ENCODE measurements around the gene PMEPA1.

Gene PMEPA1

DNA sequence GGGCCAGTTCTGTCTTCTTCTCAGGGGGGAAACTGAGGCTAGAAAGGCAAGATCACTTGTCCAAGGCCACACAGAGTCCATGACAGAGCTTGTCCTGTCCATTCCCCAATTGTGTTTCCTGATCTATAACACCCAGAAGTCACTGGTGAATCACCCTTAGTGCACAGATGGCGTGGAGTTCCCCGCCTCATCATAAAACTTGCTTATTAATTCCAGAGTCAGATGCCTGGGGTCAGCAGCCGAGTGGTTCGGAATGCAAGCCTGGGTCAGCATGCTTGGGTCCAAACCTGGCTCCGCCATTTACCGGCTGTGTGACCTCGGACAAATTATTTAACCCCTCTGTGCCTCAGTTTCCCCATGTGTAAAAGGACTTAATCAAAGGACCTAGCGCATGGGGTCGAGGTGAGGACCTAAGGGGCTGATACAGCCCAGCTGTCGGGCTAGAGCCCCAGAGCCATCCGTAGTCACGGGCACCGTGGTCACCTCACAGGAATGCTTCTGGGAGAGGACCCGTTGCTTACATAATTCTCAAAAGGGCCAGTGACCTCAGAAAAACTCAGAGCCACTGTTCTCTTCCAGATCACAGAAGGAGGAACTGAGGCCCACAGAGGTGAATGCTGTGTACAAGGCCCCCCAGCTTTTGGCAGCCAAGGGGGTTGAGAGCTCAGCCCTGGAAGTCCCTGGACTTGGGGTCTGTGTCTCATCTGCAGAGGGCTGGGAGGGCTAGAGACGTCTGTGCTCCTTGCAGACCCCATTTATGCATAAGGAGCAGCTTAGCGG lies 88.2 kb downstream of the PMEPA1 start:
- no peak for DNase-seq (ENCODE audit: low spot score)

DNA sequence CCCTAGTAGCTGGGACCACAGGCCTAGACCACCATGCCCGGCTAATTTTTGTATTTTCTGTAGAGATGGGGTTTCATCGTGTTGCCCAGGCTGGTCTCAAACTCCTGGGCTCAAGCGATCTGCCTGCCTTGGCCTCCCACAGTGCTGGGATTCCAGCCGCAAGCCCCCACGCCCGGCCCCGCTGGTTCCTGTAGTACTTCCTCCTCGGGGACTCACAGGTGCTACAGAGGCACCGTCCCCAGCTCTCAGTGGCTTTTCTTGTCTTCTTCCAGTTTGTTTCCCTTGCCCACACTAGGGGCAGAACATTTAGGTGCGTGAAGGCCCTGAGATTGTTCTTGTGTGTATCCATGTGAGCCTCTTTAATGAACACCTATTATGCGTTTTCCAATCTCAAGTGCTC lies 88.8 kb downstream of the PMEPA1 start:
- DNase-seq (ENCODE audit: low spot score) = no peak

- no peak for DNase-seq (ENCODE audit: low spot score)
Observed at GRCh38 chr20:57620274-57620990, 89.4 kb downstream of the PMEPA1 start, which contains the start of gene ZBP1. Gene ZBP1, minus strand, starts transcription at chr20:57620426. Its CDS starts 131 bp downstream, at chr20:57620295.

DNA sequence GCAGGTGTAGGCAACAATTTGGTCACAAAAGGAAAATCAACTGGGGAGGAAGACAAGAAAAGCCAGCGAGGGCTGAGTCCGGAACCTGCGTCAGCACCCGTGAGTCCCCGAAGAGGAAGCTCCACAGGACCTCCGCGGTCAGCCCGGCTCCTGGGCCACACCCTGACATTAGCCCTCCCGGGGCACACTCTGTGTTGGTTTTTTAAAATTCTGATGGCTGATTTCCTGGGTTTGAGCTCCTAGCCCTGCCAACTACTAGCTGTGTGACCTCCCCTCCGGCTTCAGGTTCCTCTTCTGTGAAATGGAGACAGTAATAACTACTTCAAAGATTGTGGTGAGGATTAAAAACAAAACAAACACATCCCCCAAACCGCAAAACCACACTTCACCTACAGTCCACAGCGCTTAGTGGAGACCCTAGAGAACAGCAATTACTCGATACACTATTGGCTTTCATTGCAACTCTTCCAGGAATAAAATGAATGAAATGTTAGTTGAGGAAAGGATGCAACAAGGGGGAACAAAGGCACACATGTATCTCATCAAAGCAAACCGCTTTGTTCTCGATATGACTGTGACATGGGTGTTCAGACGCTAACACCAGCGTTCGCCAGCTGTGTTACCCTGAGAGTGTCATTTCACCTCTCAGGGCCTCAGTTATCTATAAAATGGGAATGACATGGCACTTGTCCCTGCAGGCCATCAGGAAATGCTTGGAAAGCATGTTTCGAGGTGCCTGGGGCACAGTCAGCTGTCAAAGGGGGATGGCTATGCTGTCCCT lies 90.6 kb downstream of the PMEPA1 start:
- no peak for DNase-seq (ENCODE audit: low spot score)

DNA sequence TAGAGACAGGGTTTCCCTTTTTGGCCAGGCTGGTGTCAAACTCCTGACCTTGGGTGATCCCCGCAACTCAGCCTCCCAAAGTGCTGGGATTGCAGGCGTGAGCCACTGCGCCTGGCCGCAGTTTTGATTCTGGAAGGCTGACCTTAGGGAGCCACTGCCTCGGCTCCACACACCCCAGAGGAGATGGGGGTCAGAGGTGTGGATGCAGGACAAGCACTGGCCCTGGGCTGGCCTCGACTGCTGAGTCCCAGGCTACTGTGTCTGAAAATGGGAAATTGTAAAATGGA lies 91.1 kb downstream of the PMEPA1 start:
- DNase-seq (ENCODE audit: low spot score) = no peak

GRCh38 chr20:57618091-57618763 lies 91.6 kb downstream of the PMEPA1 start:
- peak; percentile 28 for DNase-seq (ENCODE audit: low spot score)

- DNase-seq (ENCODE audit: low spot score) = no peak
Observed at GRCh38 chr20:57617079-57617795, 92.6 kb downstream of the PMEPA1 start.

DNA sequence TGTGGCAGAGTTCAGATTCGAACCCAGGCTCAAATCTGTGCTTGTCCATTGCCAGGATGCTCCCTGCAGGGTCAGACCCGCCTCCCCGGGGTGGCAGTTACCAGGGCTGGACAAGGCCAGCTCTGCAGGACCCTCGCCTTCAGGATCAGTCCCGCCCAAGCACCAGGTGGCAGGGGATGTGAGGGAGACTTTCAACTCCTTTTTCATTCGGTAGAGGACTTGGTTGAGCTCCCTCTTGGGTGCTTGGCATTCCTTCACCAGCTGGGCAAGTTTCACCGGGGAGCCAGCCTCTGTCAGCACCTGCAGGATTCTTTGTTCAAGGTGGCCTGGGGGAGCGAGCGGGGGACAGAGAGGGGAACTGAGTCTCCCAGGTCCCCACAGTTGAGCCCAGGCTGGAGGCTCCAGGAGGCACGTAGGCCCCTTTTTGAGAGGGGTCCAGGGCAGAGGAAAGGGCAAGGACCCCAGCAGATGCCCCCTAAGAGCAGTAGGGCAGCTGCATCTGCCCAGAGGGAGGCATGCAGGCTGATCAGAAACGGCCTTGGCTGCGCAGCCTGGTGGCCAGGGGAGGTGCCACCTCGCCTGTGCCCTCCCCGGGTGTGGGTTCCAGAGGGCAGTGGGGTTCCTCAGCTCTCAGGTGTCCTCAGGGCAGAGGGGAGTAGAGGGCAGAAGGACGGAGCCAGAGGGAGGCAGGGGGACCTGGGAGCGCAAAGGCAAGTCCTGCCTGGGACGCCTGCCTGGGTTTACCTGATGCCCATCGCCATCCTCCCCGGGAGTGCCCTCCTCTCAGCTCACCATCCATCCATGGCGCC lies 93.5 kb downstream of the PMEPA1 start:
- no peak for DNase-seq (ENCODE audit: low spot score)

- DNase-seq (ENCODE audit: low spot score) = no peak
Observed at GRCh38 chr20:57615445-57615811, 94.4 kb downstream of the PMEPA1 start.

GRCh38 chr20:57614490-57615444 lies 95.0 kb downstream of the PMEPA1 start:
- DNase-seq (ENCODE audit: low spot score) = no peak

- no peak for DNase-seq (ENCODE audit: low spot score)
Observed at GRCh38 chr20:57613481-57613921, 96.3 kb downstream of the PMEPA1 start.

DNA sequence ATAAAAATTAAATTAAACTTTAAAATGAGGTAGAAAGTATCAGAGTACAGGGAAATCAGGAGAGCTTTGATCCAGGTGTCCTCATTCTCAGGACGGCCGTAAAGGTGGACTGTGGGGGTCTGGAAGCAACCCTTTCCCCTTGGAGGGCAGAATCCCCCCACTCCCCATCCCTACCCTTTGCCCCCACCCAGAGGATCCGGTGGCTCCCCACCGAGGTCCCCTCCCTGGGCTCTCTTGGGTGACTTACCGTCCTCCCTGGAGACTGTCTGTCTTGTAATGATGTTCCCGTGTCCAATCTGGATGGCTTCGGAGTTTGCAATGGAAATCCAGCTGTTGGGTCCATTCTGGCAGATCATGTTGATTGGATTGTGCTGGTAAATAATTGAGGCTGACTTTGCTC lies 96.9 kb downstream of the PMEPA1 start:
- no peak for DNase-seq (ENCODE audit: low spot score)

DNA sequence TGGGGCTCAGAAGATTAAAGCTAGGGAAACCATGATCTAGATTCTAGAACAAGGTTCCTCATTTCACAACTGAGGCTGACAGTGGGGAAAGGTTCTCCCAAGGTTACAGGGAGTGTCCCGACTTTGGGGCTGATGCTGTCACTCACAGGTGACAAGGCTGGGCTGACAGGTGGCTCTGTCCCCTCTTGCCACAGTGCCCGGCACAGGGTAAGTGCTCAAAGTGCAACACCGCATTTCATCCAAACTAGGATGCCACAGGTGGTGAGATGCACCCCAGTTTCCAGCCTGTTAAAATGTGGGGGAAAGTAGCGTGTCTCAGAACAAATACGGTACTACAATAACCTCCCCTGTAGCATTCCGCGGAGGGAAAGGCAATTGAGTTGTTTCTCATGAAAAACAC lies 97.4 kb downstream of the PMEPA1 start:
- no peak for DNase-seq (ENCODE audit: low spot score)

DNA sequence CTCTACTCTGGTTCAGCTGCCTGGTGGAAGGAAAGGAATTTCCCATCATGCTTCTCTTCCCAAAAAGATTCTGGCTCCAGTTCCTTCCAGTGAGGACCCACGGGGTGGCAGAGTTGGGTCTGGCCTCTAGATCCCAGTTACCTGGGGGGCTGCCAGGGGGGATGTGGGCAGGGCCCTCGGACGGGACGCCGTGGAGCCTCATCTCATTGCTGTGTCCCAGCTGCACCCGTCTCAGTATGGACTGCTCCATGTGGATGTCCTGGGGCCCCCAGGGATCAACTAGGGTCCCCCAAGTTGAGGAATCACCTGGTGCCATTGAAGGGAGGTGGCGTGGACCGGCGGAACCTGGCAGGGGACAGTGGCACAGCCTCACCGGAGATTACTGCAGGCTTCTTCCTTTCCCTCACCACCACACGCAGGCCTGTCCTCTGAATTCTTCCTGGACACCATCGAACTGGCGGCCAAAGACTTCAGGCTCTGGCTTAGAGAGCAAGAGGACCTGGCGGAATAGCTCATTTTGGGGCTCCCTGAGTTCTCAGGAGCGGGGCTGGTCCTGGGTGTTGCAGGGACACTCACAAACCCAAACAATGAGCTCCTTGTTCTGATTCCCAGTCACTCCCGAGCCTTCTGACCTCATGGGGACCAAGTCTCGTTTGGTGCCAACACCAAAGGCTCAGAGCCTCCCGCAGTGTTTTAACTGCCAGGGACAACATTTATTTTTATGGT lies 98.1 kb downstream of the PMEPA1 start:
- no peak for DNase-seq (ENCODE audit: low spot score)

- DNase-seq (ENCODE audit: low spot score) = no peak
Observed at GRCh38 chr20:57610261-57610952, 99.4 kb downstream of the PMEPA1 start.

- DNase-seq (ENCODE audit: low spot score) = no peak
Observed at GRCh38 chr20:57609842-57610167, 100.0 kb downstream of the PMEPA1 start.

DNA sequence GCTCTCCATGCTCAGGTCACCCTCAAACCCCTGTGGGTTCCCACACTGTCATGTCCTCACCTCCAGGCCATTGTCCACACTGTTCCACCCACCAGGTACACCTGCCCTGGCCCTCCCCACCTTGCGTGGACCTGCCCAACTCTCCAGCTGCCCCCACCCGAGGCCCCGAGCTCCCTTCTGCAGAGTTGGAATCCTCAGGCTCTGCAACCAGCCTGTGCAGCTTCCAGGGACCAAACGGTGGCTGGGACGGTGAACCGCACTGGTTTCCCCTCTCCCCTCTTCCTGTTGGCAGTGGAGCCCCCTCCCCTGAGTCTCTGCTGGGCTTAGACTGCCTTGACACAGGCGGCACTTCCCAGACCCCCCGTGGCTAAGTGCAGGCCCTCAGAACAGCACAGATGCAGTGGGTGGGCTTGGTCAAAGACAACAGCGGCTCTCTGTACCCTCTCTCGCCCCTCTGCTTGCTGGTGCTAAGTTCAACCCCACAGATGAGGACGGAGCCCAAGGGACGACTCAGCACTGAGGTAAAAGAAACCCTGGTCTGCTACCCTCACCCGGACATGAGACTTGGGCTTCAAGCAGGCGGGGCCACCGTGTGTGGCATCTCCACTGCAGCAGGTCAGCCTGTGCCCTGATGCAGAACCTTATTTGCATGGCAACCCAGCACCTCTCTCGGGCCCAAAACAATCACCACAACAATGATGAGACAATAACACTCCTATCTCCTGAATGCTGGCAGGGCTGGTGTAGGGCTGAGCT lies 100.6 kb downstream of the PMEPA1 start:
- no peak for DNase-seq (ENCODE audit: low spot score)

GRCh38 chr20:57608516-57608915 lies 101.3 kb downstream of the PMEPA1 start:
- DNase-seq (ENCODE audit: low spot score) = no peak
